Panc1 (cell line): ENCODE measurements around the gene CTNNBIP1.

Experiments
- CTCF ChIP-seq: fragments of 450-650 bp; IDR thresholded peaks from 2 replicates; pipeline ENCODE4 v1.5.1; 2017; ENCODE audit warnings: mild to moderate bottlenecking
- REST ChIP-seq, 2 experiments: IDR thresholded peaks; 2 replicates each; pipeline ENCODE4 v1.6.1; 2011 to 2012; ENCODE audit warnings: low read depth in 2 of 2, control low read depth in 1 of 2, low read length in 1 of 2, mild to moderate bottlenecking in 1 of 2, moderate library complexity in 1 of 2; ENCODE audit not compliant: insufficient read depth in 1 of 2

- TF ChIP-seq REST (IDR thresholded peaks at IDR 0.05; ENCODE audit: insufficient read depth in 1 of 2, low read depth in 2 of 2, low read length in 1 of 2) (no peak), CTCF (no peak)
Measured at GRCh38 chr1:9873385-9873784, 36.7 kb downstream of the CTNNBIP1 start.
